A549 (cell line): ENCODE results near the gene ERRFI1.

Source experiments
- CHD2 ChIP-seq: fragments of 150-350 bp; IDR thresholded peaks from 2 replicates; pipeline ENCODE4 v1.6.1; 2014; ENCODE audit warnings: low read length; ENCODE audit not compliant: partially characterized antibody
- FOSL2 ChIP-seq, 2 experiments: fragments of 450-650 bp in 1 of 2; fragments of >200 bp in 1 of 2; sonication (Bioruptor Twin) in 1 of 2; formaldehyde crosslinking; IDR thresholded peaks; 2 replicates each; pipeline versions ENCODE4 v1.5.0 to v1.6.1; 2016 to 2020; ENCODE audit warnings: mild to moderate bottlenecking in 1 of 2, moderate library complexity in 1 of 2
- POLR2A ChIP-seq: IDR thresholded peaks from 2 replicates; pipeline ENCODE4 v1.6.1; 2012; ENCODE audit warnings: mild to moderate bottlenecking, low read length
- RCOR1 ChIP-seq: fragments of 150-350 bp; IDR thresholded peaks from 2 replicates; pipeline ENCODE4 v1.6.1; 2014; ENCODE audit warnings: antibody characterized with exemption, low read length, low read depth
- RFX5 ChIP-seq: fragments of 450-650 bp; IDR thresholded peaks from 2 replicates; pipeline ENCODE4 v1.7.1; 2014; ENCODE audit warnings: antibody characterized with exemption, mild to moderate bottlenecking, moderate library complexity
- RNF2 ChIP-seq: fragments of 200-600 bp; sonication (generic); IDR thresholded peaks from 2 replicates; pipeline ENCODE4 v1.6.1; 2016; ENCODE audit warnings: low read depth, mild to moderate bottlenecking, antibody characterized with exemption, moderate library complexity, borderline replicate concordance
- SMC3 ChIP-seq: fragments of >200 bp; sonication (Bioruptor Twin); formaldehyde crosslinking; IDR thresholded peaks from 3 replicates; pipeline ENCODE4 v1.6.1; 2018; ENCODE audit warnings: inconsistent platforms
- SREBF2 ChIP-seq: fragments of 450-650 bp; IDR thresholded peaks from 2 replicates; pipeline ENCODE4 v1.6.1; 2014; ENCODE audit warnings: mild to moderate bottlenecking, moderate library complexity
- USF2 ChIP-seq: fragments of 450-650 bp; IDR thresholded peaks from 2 replicates; pipeline ENCODE4 v1.6.1; 2014; ENCODE audit warnings: antibody characterized with exemption
- TF ChIP-seq, protein P1 (sequence below): fragments of >200 bp; sonication (Bioruptor Twin); formaldehyde crosslinking; IDR thresholded peaks from 3 replicates; pipeline ENCODE4 v1.5.1; 2016
- TF ChIP-seq, protein P2 (sequence below): fragments of 200-600 bp; sonication (generic); IDR thresholded peaks from 2 replicates; pipeline ENCODE4 v1.6.1; 2016; ENCODE audit warnings: antibody characterized with exemption, mild to moderate bottlenecking, moderate library complexity

GRCh38 chr1:8016895-8017241, 9.2 kb downstream of the ERRFI1 start:
- TF ChIP-seq CHD2 (no peak), RFX5 (no peak), RNF2 (no peak), USF2 (no peak), SREBF2 (no peak), FOSL2 (IDR thresholded peaks at IDR 0.05) (no peak), FOSL2 (CRISPR knock-in tag; IDR thresholded peaks at IDR 0.05) (no peak), RCOR1 (no peak), SMC3 (no peak), POLR2A (no peak)
- TF ChIP-seq, protein P1, sequence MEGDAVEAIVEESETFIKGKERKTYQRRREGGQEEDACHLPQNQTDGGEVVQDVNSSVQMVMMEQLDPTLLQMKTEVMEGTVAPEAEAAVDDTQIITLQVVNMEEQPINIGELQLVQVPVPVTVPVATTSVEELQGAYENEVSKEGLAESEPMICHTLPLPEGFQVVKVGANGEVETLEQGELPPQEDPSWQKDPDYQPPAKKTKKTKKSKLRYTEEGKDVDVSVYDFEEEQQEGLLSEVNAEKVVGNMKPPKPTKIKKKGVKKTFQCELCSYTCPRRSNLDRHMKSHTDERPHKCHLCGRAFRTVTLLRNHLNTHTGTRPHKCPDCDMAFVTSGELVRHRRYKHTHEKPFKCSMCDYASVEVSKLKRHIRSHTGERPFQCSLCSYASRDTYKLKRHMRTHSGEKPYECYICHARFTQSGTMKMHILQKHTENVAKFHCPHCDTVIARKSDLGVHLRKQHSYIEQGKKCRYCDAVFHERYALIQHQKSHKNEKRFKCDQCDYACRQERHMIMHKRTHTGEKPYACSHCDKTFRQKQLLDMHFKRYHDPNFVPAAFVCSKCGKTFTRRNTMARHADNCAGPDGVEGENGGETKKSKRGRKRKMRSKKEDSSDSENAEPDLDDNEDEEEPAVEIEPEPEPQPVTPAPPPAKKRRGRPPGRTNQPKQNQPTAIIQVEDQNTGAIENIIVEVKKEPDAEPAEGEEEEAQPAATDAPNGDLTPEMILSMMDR, result no peak
- TF ChIP-seq, protein P2, sequence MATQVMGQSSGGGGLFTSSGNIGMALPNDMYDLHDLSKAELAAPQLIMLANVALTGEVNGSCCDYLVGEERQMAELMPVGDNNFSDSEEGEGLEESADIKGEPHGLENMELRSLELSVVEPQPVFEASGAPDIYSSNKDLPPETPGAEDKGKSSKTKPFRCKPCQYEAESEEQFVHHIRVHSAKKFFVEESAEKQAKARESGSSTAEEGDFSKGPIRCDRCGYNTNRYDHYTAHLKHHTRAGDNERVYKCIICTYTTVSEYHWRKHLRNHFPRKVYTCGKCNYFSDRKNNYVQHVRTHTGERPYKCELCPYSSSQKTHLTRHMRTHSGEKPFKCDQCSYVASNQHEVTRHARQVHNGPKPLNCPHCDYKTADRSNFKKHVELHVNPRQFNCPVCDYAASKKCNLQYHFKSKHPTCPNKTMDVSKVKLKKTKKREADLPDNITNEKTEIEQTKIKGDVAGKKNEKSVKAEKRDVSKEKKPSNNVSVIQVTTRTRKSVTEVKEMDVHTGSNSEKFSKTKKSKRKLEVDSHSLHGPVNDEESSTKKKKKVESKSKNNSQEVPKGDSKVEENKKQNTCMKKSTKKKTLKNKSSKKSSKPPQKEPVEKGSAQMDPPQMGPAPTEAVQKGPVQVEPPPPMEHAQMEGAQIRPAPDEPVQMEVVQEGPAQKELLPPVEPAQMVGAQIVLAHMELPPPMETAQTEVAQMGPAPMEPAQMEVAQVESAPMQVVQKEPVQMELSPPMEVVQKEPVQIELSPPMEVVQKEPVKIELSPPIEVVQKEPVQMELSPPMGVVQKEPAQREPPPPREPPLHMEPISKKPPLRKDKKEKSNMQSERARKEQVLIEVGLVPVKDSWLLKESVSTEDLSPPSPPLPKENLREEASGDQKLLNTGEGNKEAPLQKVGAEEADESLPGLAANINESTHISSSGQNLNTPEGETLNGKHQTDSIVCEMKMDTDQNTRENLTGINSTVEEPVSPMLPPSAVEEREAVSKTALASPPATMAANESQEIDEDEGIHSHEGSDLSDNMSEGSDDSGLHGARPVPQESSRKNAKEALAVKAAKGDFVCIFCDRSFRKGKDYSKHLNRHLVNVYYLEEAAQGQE, result no peak
